Measurements from ENCODE around the gene NEK6.

The NEK6 gene

DNA sequence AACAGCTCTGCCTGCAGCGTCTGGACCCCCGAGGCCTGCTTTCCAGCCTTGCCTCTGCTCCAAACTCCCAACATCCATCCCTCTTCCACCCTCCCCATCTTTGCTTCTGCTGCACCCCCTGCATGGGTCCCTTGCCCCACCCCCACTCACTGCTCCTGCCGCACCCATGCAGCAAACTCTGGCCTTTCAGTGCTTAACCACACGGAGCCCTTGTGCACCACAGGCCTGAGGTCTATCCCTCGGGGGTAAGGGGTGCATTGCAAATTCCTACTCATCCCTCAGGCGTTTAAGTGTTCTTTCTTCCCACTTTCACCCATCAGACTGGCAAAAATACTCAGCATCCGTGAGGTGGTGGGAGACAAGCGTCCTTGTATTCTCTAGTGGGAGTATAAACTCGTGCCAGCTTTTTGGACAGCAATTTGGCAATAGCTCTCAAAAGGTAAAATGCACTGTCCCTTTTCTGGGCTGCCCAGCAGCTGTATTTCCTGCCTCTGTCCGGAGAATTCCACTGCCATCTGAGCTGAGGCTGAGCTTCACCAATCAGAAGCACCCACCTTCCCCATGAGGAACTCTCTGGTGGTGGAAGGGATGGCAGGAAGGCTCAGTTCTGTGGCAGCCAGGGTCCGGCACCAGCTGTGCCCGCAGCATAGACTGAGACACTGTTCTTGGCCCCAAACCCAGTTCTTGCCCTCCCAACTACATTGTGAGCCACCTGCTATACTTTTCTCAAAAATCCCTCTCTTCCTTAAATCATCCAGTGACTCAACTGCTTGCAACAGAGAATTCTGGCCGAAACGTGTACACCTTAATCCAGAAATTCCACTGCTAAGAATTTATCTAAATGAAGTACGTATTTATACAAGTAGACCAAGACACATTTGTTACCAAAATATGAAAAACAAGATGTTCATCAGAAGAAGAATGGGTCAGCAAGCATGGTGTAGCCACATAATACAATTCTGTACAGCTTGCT, 142.5 kb downstream of the NEK6 start:
- no peak for DNase-seq (ENCODE audit: low read depth in 3 of 3)
